HG02970 (cell line): ENCODE data around the gene IMP3.

Experiments
- ATAC-seq: cut with Tn5 transposase; IDR thresholded peaks from one replicate; pipeline ENCODE4 v1.9.1; 2021; ENCODE audit warnings: mild to moderate bottlenecking, moderate library complexity, moderate number of reproducible peaks; ENCODE audit not compliant: unreplicated experiment, low FRiP score

IMP3 gene

GRCh38 chr15:75625542-75626347 lies 14.3 kb downstream of the IMP3 start, which contains the start of gene SNUPN:
TSS of gene SNUPN (minus strand) at chr15:75625725. CDS start at chr15:75621051, 4,674 bp downstream.
- peak; percentile 74 for ATAC-seq

- no peak for ATAC-seq
These were observed 17.5 kb downstream of the IMP3 start for GRCh38 chr15:75622505-75622904.

- no peak for ATAC-seq
These were observed 19.1 kb downstream of the IMP3 start for GRCh38 chr15:75620841-75621391.

- ATAC-seq = no peak
These were observed 19.8 kb downstream of the IMP3 start for GRCh38 chr15:75620058-75620820.

- no peak for ATAC-seq
These were observed 23.3 kb downstream of the IMP3 start for GRCh38 chr15:75616766-75617165.

- no peak for ATAC-seq
These were observed 33.0 kb downstream of the IMP3 start for GRCh38 chr15:75606711-75607699.

- ATAC-seq = no peak
These were observed 34.0 kb downstream of the IMP3 start for GRCh38 chr15:75606026-75606425.

- ATAC-seq = no peak
These were observed 40.6 kb downstream of the IMP3 start for GRCh38 chr15:75599401-75599800.

GRCh38 chr15:75598361-75598760 lies 41.7 kb downstream of the IMP3 start:
- ATAC-seq = no peak

- no peak for ATAC-seq
These were observed 42.2 kb downstream of the IMP3 start for GRCh38 chr15:75597667-75598341.

- no peak for ATAC-seq
These were observed 43.2 kb downstream of the IMP3 start for GRCh38 chr15:75596703-75597345.

- ATAC-seq = no peak
These were observed 45.7 kb downstream of the IMP3 start for GRCh38 chr15:75594276-75594675.

GRCh38 chr15:75591655-75592364 lies 48.2 kb downstream of the IMP3 start:
- no peak for ATAC-seq

GRCh38 chr15:75590239-75590638 lies 49.8 kb downstream of the IMP3 start:
- ATAC-seq = no peak
